IMR-90 (cell line): ENCODE results near the gene BBS7. TPM values are rescaled to one million over a fixed set of nuclear protein-coding genes. Genes with fewer than 3 reads are reported as not detected.

ENCODE experiments used
- ATAC-seq: fragments of 200-7000 bp; cut with Tn5 transposase; 2 replicates; pipeline ENCODE4 v1.9.1; 2020; ENCODE audit warnings: low read depth, mild to moderate bottlenecking, moderate library complexity
- BruUV-seq: library from RNA; stranded (reverse); fragments of 400-500 nt; replicated peaks from 2 replicates; lab custom pipeline; 2021; lab: Mats Ljungman, UMichigan
- CTCF ChIA-PET: fragments of 300-600 bp; formaldehyde crosslinking; extraction: SDS; loops from one replicate; lab custom pipeline; 2021; ENCODE audit warnings: antibody characterized with exemption; lab: Yijun Ruan, JAX
- POLR2A ChIA-PET: fragments of 300-600 bp; sonication (Branson Sonifier 250); formaldehyde crosslinking; loops from one replicate; lab custom pipeline; 2022; ENCODE audit warnings: antibody characterized with exemption; ENCODE audit not compliant: unreplicated experiment; lab: Charles Lee
- DNase-seq: peaks from one replicate; pipeline ENCODE4 v3.0.0; 2013
- H2AFZ ChIP-seq: replicated peaks from 2 replicates; pipeline ENCODE3; 2013; ENCODE audit warnings: low read length, mild to moderate bottlenecking; ENCODE audit not compliant: poor library complexity
- H2AK5ac ChIP-seq: 2 replicates; pipeline ENCODE4 v1.6.1; 2013; ENCODE audit warnings: low read depth, low read length, inconsistent platforms
- H2AK9ac ChIP-seq: replicated peaks from 2 replicates; pipeline ENCODE3; 2013; ENCODE audit warnings: mild to moderate bottlenecking, low read depth, low read length, moderate library complexity; ENCODE audit not compliant: poor library complexity
- H2BK120ac ChIP-seq: 2 replicates; pipeline ENCODE4 v1.6.1; 2013; ENCODE audit warnings: low read depth, low read length, inconsistent platforms
- H2BK15ac ChIP-seq: 3 replicates; pipeline ENCODE4 v1.6.1; 2013; ENCODE audit warnings: low read depth, low read length, inconsistent platforms
- H2BK20ac ChIP-seq: 2 replicates; pipeline ENCODE4 v1.6.1; 2013; ENCODE audit warnings: low read depth, mild to moderate bottlenecking, inconsistent platforms, low read length, moderate library complexity
- H2BK5ac ChIP-seq: 2 replicates; pipeline ENCODE4 v1.6.1; 2013; ENCODE audit warnings: mild to moderate bottlenecking, low read depth, low read length, inconsistent platforms; ENCODE audit not compliant: poor library complexity, severe bottlenecking
- H3K14ac ChIP-seq: replicated peaks from 2 replicates; pipeline ENCODE4 v1.6.1; 2013; ENCODE audit warnings: low read depth, low read length, inconsistent platforms
- H3K18ac ChIP-seq: 2 replicates; pipeline ENCODE4 v1.6.1; 2013; ENCODE audit warnings: low read depth, low read length, control low read depth
- H3K23ac ChIP-seq: 2 replicates; pipeline ENCODE4 v1.6.1; 2013; ENCODE audit warnings: low read depth, low read length, inconsistent platforms
- H3K27ac ChIP-seq: 2 replicates; pipeline ENCODE4 v1.5.1; 2013; ENCODE audit warnings: mild to moderate bottlenecking, control low read depth, low read length; ENCODE audit not compliant: insufficient read depth
- H3K27me3 ChIP-seq: 2 replicates; pipeline ENCODE4 v1.6.1; 2013; ENCODE audit warnings: low read length; ENCODE audit not compliant: control insufficient read depth, insufficient read depth
- H3K36me3 ChIP-seq: 2 replicates; pipeline ENCODE4 v1.6.1; 2013; ENCODE audit warnings: low read length, mixed read lengths; ENCODE audit not compliant: control insufficient read depth, insufficient read depth
- H3K4ac ChIP-seq: 2 replicates; pipeline ENCODE4 v1.6.1; 2013; ENCODE audit warnings: low read depth, low read length, inconsistent platforms
- H3K4me1 ChIP-seq: 2 replicates; pipeline ENCODE4 v1.6.1; 2013; ENCODE audit warnings: low read length, mixed read lengths; ENCODE audit not compliant: control insufficient read depth, insufficient read depth
- H3K4me2 ChIP-seq: 2 replicates; pipeline ENCODE4 v1.6.1; 2013; ENCODE audit warnings: low read depth, mild to moderate bottlenecking, control low read depth, low read length, moderate library complexity
- H3K4me3 ChIP-seq: 2 replicates; pipeline ENCODE4 v1.5.1; 2013; ENCODE audit warnings: low read depth, mild to moderate bottlenecking, control low read depth, low read length, moderate library complexity; ENCODE audit not compliant: insufficient read depth
- H3K56ac ChIP-seq: 2 replicates; pipeline ENCODE4 v1.6.1; 2013; ENCODE audit warnings: low read length, inconsistent platforms; ENCODE audit not compliant: insufficient read depth; ENCODE audit errors: extremely low read depth
- H3K79me1 ChIP-seq, 2 experiments: 2 replicates each; pipeline ENCODE4 v1.6.1; 2013; ENCODE audit warnings: low read length in 2 of 2, inconsistent platforms in 1 of 2, low read depth in 1 of 2
- H3K9ac ChIP-seq: 2 replicates; pipeline ENCODE4 v1.6.1; 2013; ENCODE audit warnings: low read depth, low read length, control low read depth
- H3K9me1 ChIP-seq: 2 replicates; pipeline ENCODE4 v1.6.1; 2013; ENCODE audit warnings: low read length, inconsistent platforms; ENCODE audit not compliant: insufficient read depth
- H3K9me3 ChIP-seq: 2 replicates; pipeline ENCODE4 v1.6.1; 2013; ENCODE audit warnings: low read length; ENCODE audit not compliant: control insufficient read depth, insufficient read depth
- H4K20me1 ChIP-seq: 2 replicates; pipeline ENCODE4 v1.6.1; 2013; ENCODE audit warnings: low read length, inconsistent platforms; ENCODE audit not compliant: insufficient read depth
- H4K5ac ChIP-seq: 2 replicates; pipeline ENCODE4 v1.6.1; 2013; ENCODE audit warnings: mild to moderate bottlenecking, low read depth, low read length, control low read depth
- H4K8ac ChIP-seq, 2 experiments: 2 replicates each; pipeline ENCODE4 v1.6.1; 2013; ENCODE audit warnings: low read depth in 2 of 2, low read length in 2 of 2, control low read depth in 1 of 2, inconsistent platforms in 1 of 2
- H4K91ac ChIP-seq: 2 replicates; pipeline ENCODE4 v1.6.1; 2013; ENCODE audit warnings: low read depth, low read length, inconsistent platforms; ENCODE audit not compliant: insufficient read depth
- BHLHE40 ChIP-seq: fragments of 150-350 bp; IDR thresholded peaks from 2 replicates; pipeline ENCODE4 v1.6.1; 2016; ENCODE audit warnings: mild to moderate bottlenecking, low read depth, low read length
- CEBPB ChIP-seq: IDR thresholded peaks from 2 replicates; pipeline ENCODE4 v1.6.1; 2012; ENCODE audit warnings: low read depth, low read length, improper control_type of control experiment
- CHD1 ChIP-seq: IDR thresholded peaks from 2 replicates; pipeline ENCODE4 v1.6.1; 2012; ENCODE audit warnings: low read depth, low read length, improper control_type of control experiment
- CTCF ChIP-seq: conservative IDR thresholded peaks from 2 replicates; pipeline ENCODE4 v1.5.1; 2012; ENCODE audit warnings: mild to moderate bottlenecking, low read depth, low read length, improper control_type of control experiment
- MAZ ChIP-seq: IDR thresholded peaks from 2 replicates; pipeline ENCODE4 v1.6.1; 2012; ENCODE audit warnings: low read depth, mild to moderate bottlenecking, low read length, improper control_type of control experiment, moderate library complexity, borderline replicate concordance
- MXI1 ChIP-seq: IDR thresholded peaks from 2 replicates; pipeline ENCODE4 v1.6.1; 2012; ENCODE audit warnings: low read depth, mild to moderate bottlenecking, low read length, moderate library complexity, borderline replicate concordance
- POLR2A ChIP-seq: IDR thresholded peaks from 2 replicates; pipeline ENCODE4 v1.6.1; 2012; ENCODE audit warnings: mild to moderate bottlenecking, low read depth, low read length
- SMC3 ChIP-seq: fragments of 150-350 bp; IDR thresholded peaks from 2 replicates; pipeline ENCODE4 v1.6.1; 2016; ENCODE audit warnings: low read depth, mild to moderate bottlenecking, antibody characterized with exemption, low read length, moderate library complexity
- WGBS, 2 experiments: methylation state at CpG; one replicate each; pipeline versions ENCODE4 v1.1.5 to v1.1.7; 2013; ENCODE audit warnings: missing lambda C conversion rate in 2 of 2; ENCODE audit not compliant: insufficient read length in 1 of 2; ENCODE audit errors: extremely low coverage in 2 of 2; 5-methylcytosine and 5-hydroxymethylcytosine counted together
- dilution Hi-C: fragments of 300-500 bp; cut with HindIII; formaldehyde crosslinking; loops from one replicate; pipeline ENCODE4 v1.14.3; 2018; ENCODE audit warnings: low sequenced_read_pairs; ENCODE audit not compliant: unreplicated experiment
- in situ Hi-C: fragments of 300-500 bp; cut with MboI; formaldehyde crosslinking; loops from 3 replicates; pipeline ENCODE4 v1.14.3; 2019; ENCODE audit warnings: low sequenced_read_pairs, inconsistent platforms, mixed read lengths
- intact Hi-C: fragments of 100-400 bp; cut with micrococcal nuclease; formaldehyde crosslinking; loops from 2 replicates; pipeline ENCODE4 v1.10.0; 2022
- polyA plus RNA-seq, 3 experiments: library from polyadenylated mRNA; depleted of rRNA; stranded (reverse); fragments of >200 nt; gene quantifications; 2 replicates each; pipeline ENCODE4 v1.2.3, GENCODE V29; 2012; ENCODE audit warnings: low replicate concordance in 1 of 3
- total RNA-seq: library from RNA; depleted of rRNA; stranded (reverse); fragments of >200 nt; gene quantifications from 2 replicates; pipeline ENCODE4 v1.2.3, GENCODE V29; 2012

The BBS7 gene
- total and polyA plus RNA-seq, 2 of the 4 experiments (the other 2 are of a cell fraction), result 23.0 to 32.3 TPM

- Histone ChIP-seq H2BK15ac (no peak overlapping the region), H3K27me3 (no peaks in the 10 kb centered on the region), H3K4ac (no peak overlapping the region), H4K8ac (no peak overlapping the region), H3K56ac (no peak overlapping the region), H3K79me1 (no peaks in the 10 kb centered on the region), H3K9me3 (no peaks in the 10 kb centered on the region), H2BK20ac (no peak overlapping the region), H3K4me2 (no peak overlapping the region), H2AK9ac (peak overlapping the region; percentile 23), H3K9me1 (no peaks in the 10 kb centered on the region; the same call in 1 of the 2 replicates), H4K91ac (no peak overlapping the region), H2BK5ac (no peak overlapping the region), H3K4me3 (no peak overlapping the region), H3K14ac (no peak overlapping the region), H2BK120ac (no peak overlapping the region), H3K18ac (no peak overlapping the region), H2AFZ (no peak overlapping the region), H4K20me1 (no peaks in the 10 kb centered on the region), H3K9ac (no peak overlapping the region), H3K36me3 (peaks cover 10% of the 10 kb centered on the region), H4K5ac (no peak overlapping the region), H3K23ac (no peak overlapping the region), H3K27ac (no peak overlapping the region), H3K4me1 (no peaks in the 10 kb centered on the region), H2AK5ac (no peak overlapping the region)
- BruUV-seq, result no TSS peak
- in situ Hi-C loops, result no loop called here
- intact Hi-C loops, result loop anchor here (10.0 kb wide), 1 partner anchor 455 kb away; no protein-coding TSS in a partner anchor
- dilution Hi-C loops, result no loop called here
- no peak; the same call in 1 of the 2 replicates for ATAC-seq
- ChIA-PET CTCF (no interaction called here), POLR2A (no interaction called here)
- peak; percentile 38 for DNase-seq
- TF ChIP-seq MAZ (no peak), CTCF (no peak), POLR2A (no peak), CEBPB (no peak), SMC3 (no peak), CHD1 (no peak), MXI1 (no peak), BHLHE40 (no peak)
- no CpG with 5 or more reads among the region's 5 CpGs for WGBS, 2 experiments
These were observed 40.8 kb downstream of the BBS7 start for GRCh38 chr4:121829511-121829910.
